Stimulated activated CD8-positive, alpha-beta memory T cell treated with anti-CD3 and anti-CD28 coated beads, Interleukin-12 subunit alpha, Interleukin-12 subunit beta, amount 100 ng/mL, for 4 hours (primary cell): Measurements from ENCODE around the gene LIPC.

Source experiments
- DNase-seq: peaks from one replicate; pipeline ENCODE4 v3.0.0-alpha.2; 2020; ENCODE audit warnings: low read depth

Gene LIPC

GRCh38 chr15:58538225-58538727 lies 106.5 kb downstream of the LIPC start:
- no peak for DNase-seq

DNA sequence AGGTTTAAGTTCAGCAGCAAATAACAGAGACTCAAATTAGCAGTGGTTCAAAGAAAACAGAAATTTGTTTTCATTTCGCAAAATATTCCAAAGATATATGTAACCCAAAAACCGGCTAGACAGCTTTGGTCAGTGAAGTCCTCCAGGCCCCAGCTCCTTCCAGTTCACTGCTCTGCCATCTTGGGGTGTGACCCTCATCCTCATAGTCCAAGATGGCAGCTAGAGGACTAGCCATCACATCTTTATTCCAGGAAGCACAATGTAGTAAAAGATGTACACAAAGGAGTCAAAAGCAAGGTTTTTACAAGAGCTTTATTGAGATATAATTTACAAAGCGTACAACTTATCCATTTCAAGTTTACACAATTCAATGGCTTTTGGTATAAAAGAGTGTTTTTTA lies 107.1 kb downstream of the LIPC start:
- no peak for DNase-seq

GRCh38 chr15:58539548-58539947 lies 107.8 kb downstream of the LIPC start:
- DNase-seq, result no peak

- no peak for DNase-seq
These were observed 109.8 kb downstream of the LIPC start for GRCh38 chr15:58541410-58542087.

- no peak for DNase-seq
These were observed 112.0 kb downstream of the LIPC start for GRCh38 chr15:58543664-58544335.

- no peak for DNase-seq
These were observed 113.0 kb downstream of the LIPC start for GRCh38 chr15:58544756-58545155.

- no peak for DNase-seq
These were observed 113.7 kb downstream of the LIPC start for GRCh38 chr15:58545307-58546065.

GRCh38 chr15:58546066-58546591 lies 114.3 kb downstream of the LIPC start:
- DNase-seq, result no peak

- DNase-seq, result no peak
These were observed 115.1 kb downstream of the LIPC start for GRCh38 chr15:58546635-58547627.

DNA sequence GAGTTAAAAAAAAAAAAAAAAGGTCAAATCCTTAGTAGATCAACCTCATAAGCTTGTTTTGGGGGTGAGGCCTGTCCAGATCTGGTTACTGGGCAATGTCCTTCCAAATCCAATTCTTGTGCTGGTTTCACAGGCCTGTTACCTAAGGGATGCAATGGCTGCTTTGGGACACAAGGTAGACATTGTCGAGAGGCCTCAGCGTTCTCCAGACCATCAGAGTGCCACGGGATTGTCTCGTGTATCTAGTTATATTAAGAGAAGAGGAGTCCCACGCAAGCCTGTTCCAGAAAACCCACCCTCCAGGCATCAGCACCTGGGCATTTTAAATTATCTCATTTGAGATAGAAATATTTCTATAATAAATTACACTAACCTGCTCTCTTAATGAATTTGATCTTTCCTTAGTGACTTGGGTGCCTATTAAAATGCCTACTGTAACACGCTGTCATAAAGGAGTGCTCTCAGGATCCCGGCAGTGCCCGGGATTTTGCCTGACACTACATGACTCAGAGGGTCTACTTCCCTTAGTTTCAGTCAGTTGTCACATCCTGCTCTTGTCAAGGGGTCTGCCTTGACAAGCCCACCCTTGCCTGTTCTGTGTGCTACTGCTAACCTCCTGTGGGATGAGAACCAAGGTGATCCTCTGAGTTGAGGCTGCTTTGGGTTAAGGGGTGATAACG lies 116.0 kb downstream of the LIPC start:
- DNase-seq, result no peak

GRCh38 chr15:58548308-58549012 lies 116.7 kb downstream of the LIPC start:
- no peak for DNase-seq

GRCh38 chr15:58549013-58549784 lies 117.4 kb downstream of the LIPC start:
- no peak for DNase-seq

DNA sequence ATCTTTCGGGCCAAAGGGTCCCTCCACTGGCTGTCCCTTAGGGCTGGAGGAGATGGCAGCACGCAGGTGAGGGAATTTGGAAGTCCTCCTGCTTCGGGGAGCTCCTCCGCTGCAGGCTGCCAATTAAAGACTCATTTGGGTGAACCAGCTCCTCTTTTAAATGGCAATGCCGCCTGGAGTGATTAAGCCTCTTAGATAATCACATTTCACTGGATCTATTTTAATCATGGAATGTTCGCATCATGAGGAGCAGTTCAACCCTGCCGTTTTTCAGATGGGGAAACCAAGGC lies 117.9 kb downstream of the LIPC start:
- DNase-seq, result no peak

DNA sequence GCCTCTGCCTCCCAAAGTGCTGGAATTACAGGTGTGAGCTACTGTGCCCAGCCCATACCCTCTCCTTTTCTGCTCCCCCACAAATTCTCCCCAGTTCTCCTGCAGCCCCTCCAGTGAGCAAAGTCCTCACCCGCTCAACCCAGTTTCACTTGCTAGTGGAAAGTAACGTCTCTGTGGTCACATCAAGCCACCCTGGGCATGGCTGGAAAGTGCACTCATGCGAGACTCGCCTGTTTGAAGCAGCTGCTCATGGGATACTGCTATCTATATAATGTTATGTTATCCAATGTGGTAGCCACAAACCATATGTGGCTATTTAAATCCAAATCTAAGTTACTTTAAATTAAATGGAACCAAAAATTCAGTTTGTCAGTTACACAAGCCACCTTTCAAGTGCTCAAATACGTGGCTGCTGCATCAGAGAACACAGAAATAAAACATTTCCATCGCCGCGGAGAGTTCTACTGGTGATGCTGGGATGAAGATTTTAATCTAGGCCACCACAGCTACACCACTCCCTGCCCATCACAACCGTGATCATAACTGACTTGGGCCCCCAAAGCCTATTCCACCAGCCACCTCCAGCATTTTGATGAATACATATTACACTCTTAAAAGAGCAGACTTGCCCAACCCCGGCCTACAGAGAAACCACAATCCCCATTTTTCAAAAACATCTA lies 119.4 kb downstream of the LIPC start:
- no peak for DNase-seq

DNA sequence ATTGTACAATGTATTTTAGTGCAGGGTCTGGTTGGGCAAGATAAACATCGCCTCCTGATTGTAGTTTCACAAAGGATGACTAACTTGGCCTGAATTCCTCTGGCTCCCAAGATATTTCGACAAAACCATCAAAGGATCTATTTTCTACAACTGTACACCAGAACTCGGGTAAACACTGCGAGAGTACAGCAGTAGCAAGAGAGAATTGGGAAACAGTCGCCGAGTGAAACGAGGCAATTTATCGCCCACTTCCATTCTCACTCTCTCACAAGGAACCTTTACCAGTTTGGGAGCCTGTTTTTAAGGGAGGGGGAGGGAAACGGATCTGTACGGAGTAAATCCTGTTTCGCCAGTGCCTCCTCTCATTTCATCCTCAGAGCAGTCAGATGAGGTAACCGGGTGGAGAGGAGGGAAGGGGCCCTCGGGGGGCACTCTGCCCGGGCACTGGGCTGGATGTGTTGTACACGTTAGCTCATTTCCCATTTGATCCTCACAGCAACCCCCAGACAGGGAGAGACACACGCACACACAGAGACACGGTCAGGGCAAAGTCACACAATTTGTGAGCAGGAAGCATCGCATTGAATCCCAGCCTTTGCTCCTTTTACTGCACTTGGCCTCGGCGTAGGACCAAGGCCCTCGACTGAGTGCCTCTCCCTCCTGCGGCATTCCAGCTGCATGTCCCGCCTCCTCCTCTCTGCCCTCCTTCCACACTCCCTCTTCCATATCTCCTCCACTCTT lies 120.1 kb downstream of the LIPC start:
- no peak for DNase-seq

DNA sequence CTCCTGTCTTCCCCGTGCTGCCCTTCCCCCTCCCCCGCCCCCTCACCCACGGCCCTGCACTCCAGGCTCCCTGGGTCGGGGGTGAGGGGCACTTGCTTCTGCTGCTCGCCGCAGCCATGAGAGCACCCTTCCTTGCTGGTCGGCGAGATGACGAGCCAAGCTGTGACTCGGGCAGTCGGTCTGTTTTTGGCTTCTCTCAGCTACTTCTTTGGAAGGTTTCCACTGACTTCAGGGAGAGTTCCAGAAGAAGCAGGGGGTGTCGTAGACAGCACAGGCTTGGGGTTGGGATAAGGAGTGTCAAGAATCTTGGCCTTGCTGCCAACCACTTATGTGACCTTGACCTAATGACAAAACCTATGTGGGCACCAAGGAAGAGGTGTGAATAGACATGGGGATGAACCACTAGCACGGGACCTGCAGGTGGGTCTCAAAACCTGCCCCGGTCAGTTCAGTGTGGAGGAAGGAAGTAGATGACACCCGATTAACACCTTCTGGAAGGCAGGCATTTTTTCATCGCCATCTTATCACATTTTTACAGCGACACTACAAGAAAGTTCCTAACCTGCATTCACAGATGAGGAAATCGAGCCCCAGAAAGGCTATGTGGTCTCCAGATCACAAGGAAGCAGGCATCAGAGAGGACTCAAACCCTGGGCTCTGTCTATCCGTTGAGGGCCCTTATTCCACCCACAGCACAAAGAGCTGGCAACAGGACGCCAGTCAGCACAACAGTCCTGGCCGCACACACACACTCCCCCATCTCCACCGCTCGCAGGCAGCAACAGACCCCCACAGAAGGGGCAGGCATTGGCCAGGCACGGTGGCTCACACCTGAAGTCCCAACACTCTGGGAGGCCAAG lies 120.9 kb downstream of the LIPC start:
- no peak for DNase-seq

DNA sequence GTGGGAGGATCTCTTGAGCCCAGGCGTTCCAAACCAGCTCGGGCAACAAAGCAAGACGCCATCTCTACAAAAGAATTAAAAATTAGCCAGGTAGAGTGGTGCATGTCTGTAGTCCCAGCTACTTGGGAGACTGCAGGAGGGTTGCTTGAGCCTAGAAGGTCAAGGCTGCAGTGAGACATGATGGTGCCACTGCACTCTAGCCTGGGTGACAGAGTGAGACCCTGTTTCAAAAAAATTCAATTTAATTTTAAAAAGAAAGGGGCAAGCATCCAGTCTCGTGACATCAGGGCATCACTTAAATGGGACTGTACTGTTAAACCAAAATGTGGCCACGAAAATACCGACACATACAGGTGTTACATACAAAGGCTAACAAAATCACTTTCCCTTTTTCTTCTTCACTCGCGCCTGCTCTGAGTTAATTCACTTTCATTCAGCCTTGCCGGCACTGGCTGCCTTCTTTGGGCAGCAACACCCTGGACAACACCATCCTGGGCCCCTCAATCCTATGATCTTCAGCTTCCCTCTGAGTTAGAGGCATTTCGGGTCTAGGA lies 121.7 kb downstream of the LIPC start:
- no peak for DNase-seq
